GM19239 (cell line): Measurements from ENCODE around the gene FANCL.
"Not testable (repeated sequence)": the region's sequence is repeated elsewhere in the genome, so short reads cannot be mapped to it uniquely, and the experiment has no call there.

Experiments
- DNase-seq: peaks from one replicate; pipeline ENCODE4 v3.0.0; 2011; ENCODE audit warnings: low spot score; ENCODE audit not compliant: insufficient read length
- FAIRE-seq: peaks from 2 replicates; lab custom pipeline; 2011; peaks lifted over from hg19 to GRCh38; lab: Jason Lieb, UNC

The FANCL gene

GRCh38 chr2:58157754-58158153 is 83.4 kb downstream of the FANCL start:
- DNase-seq (no peak), FAIRE-seq (no peak)

- FAIRE-seq = no peak
- no peak for DNase-seq
Observed at GRCh38 chr2:58156780-58157179, 84.3 kb downstream of the FANCL start.

GRCh38 chr2:58155160-58155778 is 85.9 kb downstream of the FANCL start:
- no peak for FAIRE-seq
- DNase-seq = no peak

GRCh38 chr2:58146707-58147106 is 94.4 kb downstream of the FANCL start:
- FAIRE-seq = no peak
- no peak for DNase-seq

GRCh38 chr2:58145769-58146168 is 95.4 kb downstream of the FANCL start:
- DNase-seq, FAIRE-seq: not testable (repeated sequence)

- FAIRE-seq (peak; percentile 62), DNase-seq (no peak)
Observed at GRCh38 chr2:58140508-58141072, 100.5 kb downstream of the FANCL start.

GRCh38 chr2:58138396-58139030 is 102.6 kb downstream of the FANCL start:
- FAIRE-seq = no peak

GRCh38 chr2:58137856-58138255 is 103.3 kb downstream of the FANCL start:
- no peak for FAIRE-seq
- no peak for DNase-seq

More at GRCh38 chr2:58138396-58139030, 102.6 kb downstream of the FANCL start:
- DNase-seq = no peak

- FAIRE-seq (no peak), DNase-seq (no peak)
Observed at GRCh38 chr2:58137221-58137620, 103.9 kb downstream of the FANCL start.

GRCh38 chr2:58135861-58136260 is 105.3 kb downstream of the FANCL start:
- DNase-seq (no peak), FAIRE-seq (no peak)

GRCh38 chr2:58133395-58133794 is 107.7 kb downstream of the FANCL start:
- no peak for DNase-seq
- FAIRE-seq = no peak

- FAIRE-seq (no peak), DNase-seq (no peak)
Observed at GRCh38 chr2:58131191-58132011, 109.7 kb downstream of the FANCL start.

GRCh38 chr2:58130238-58130637 is 110.9 kb downstream of the FANCL start:
- FAIRE-seq (no peak), DNase-seq (no peak)

- no peak for DNase-seq
- FAIRE-seq = no peak
Observed at GRCh38 chr2:58127111-58127510, 114.0 kb downstream of the FANCL start.

- no peak for DNase-seq
- FAIRE-seq = no peak
Observed at GRCh38 chr2:58122540-58122939, 118.6 kb downstream of the FANCL start.

GRCh38 chr2:58122040-58122439 is 119.1 kb downstream of the FANCL start:
- DNase-seq = no peak
- no peak for FAIRE-seq

GRCh38 chr2:58120626-58121229 is 120.4 kb downstream of the FANCL start:
- FAIRE-seq (no peak), DNase-seq (no peak)

- not testable (repeated sequence) for FAIRE-seq, DNase-seq
Observed at GRCh38 chr2:58113563-58113962, 127.6 kb downstream of the FANCL start.

GRCh38 chr2:58110765-58111164 is 130.4 kb downstream of the FANCL start:
- FAIRE-seq = no peak
- DNase-seq = no peak

GRCh38 chr2:58109481-58109880 is 131.6 kb downstream of the FANCL start:
- no peak for FAIRE-seq
- no peak for DNase-seq
